NCI-H187 (cell line): Measurements from ENCODE around the gene OR1K1.
"Not testable (repeated sequence)": the region's sequence is repeated elsewhere in the genome, so short reads cannot be mapped to it uniquely, and the experiment has no call there.

Source experiments
- DNase-seq, 2 experiments: peaks; one replicate each; lab custom pipeline; 2025; lab: John Stamatoyannopoulos, UW

OR1K1 gene

GRCh38 chr9:122800066-122801060 lies at the start of gene OR1K1:
Gene OR1K1, plus strand, starts transcription at chr9:122800123. Its CDS starts 0 bp downstream, at chr9:122800123.
- no peak for DNase-seq

- DNase-seq, result no peak
These were observed 45.1 kb upstream of the OR1K1 start for GRCh38 chr9:122754825-122755224.

GRCh38 chr9:122767817-122768216 lies 32.1 kb upstream of the OR1K1 start:
- DNase-seq, result no peak

- DNase-seq, result no peak
These were observed 22.9 kb upstream of the OR1K1 start for GRCh38 chr9:122777052-122777451.

GRCh38 chr9:122777935-122778627 lies 21.8 kb upstream of the OR1K1 start:
- no peak for DNase-seq

GRCh38 chr9:122779181-122779580 lies 20.7 kb upstream of the OR1K1 start:
- no peak for DNase-seq

- DNase-seq, result no peak
These were observed 19.9 kb upstream of the OR1K1 start for GRCh38 chr9:122780026-122780425.

- no peak for DNase-seq
These were observed 18.3 kb upstream of the OR1K1 start for GRCh38 chr9:122781671-122782070.

GRCh38 chr9:122785269-122785668 lies 14.7 kb upstream of the OR1K1 start:
- no peak for DNase-seq

- no peak for DNase-seq
These were observed 13.6 kb upstream of the OR1K1 start for GRCh38 chr9:122786338-122786737.

GRCh38 chr9:122788831-122789230 lies 11.1 kb upstream of the OR1K1 start, which contains the start of gene OR5C1:
Gene OR5C1, plus strand, starts transcription at chr9:122788933. Its CDS starts 0 bp downstream, at chr9:122788933.
- DNase-seq, result no peak

- no peak for DNase-seq
These were observed 10.5 kb upstream of the OR1K1 start for GRCh38 chr9:122789256-122790046.

- no peak for DNase-seq
These were observed 7.9 kb upstream of the OR1K1 start for GRCh38 chr9:122791872-122792669.

GRCh38 chr9:122797316-122798063 lies 2.4 kb upstream of the OR1K1 start:
- no peak for DNase-seq

- DNase-seq, result no peak
These were observed 6.7 kb downstream of the OR1K1 start for GRCh38 chr9:122806661-122807060.

GRCh38 chr9:122807271-122807900 lies 7.5 kb downstream of the OR1K1 start:
- DNase-seq, result no peak

- DNase-seq, result no peak
These were observed 8.2 kb downstream of the OR1K1 start for GRCh38 chr9:122808141-122808540.

GRCh38 chr9:122809261-122809660 lies 9.3 kb downstream of the OR1K1 start:
- not testable (repeated sequence) for DNase-seq

- peak; percentile 12 to 22 for DNase-seq
These were observed 10.5 kb downstream of the OR1K1 start for GRCh38 chr9:122810306-122810946.
